GM12878 (cell line): ENCODE data around the gene GALNT17. TPM values are rescaled to one million over a fixed set of nuclear protein-coding genes. Genes with fewer than 3 reads are reported as not detected.

Experiments used
- ATAC-seq: fragments of 200-7000 bp; cut with Tn5 transposase; 3 replicates; pipeline ENCODE4 v1.9.1; 2020; ENCODE audit warnings: mild to moderate bottlenecking, moderate library complexity
- BruUV-seq: library from RNA; stranded (reverse); fragments of 400-500 nt; replicated peaks from 2 replicates; lab custom pipeline; 2021; lab: Mats Ljungman, UMichigan
- CTCF ChIA-PET: fragments of 300-600 bp; sonication (Branson Sonifier 250); formaldehyde crosslinking; extraction: SDS; loops from one replicate; lab custom pipeline; 2021; ENCODE audit warnings: inconsistent platforms; lab: Yijun Ruan, JAX
- POLR2A ChIA-PET: fragments of 350-600 bp; formaldehyde crosslinking; extraction: SDS; loops from one replicate; lab custom pipeline; 2021; ENCODE audit warnings: inconsistent platforms; lab: Charles Lee
- RAD21 ChIA-PET: fragments of 300-600 bp; sonication (Branson Sonifier 250); formaldehyde crosslinking; loops from one replicate; lab custom pipeline; 2023; ENCODE audit warnings: antibody characterized with exemption; ENCODE audit not compliant: unreplicated experiment; lab: Charles Lee
- SMC1A ChIA-PET: fragments of 300-600 bp; sonication (Branson Sonifier 250); formaldehyde crosslinking; loops from one replicate; lab custom pipeline; 2023; ENCODE audit not compliant: unreplicated experiment, uncharacterized antibody; lab: Charles Lee
- DNase-seq: peaks from one replicate; pipeline ENCODE4 v3.0.0-alpha.2; 2011; ENCODE audit warnings: low read depth, low spot score
- FAIRE-seq: peaks from 3 replicates; lab custom pipeline; 2011; peaks lifted over from hg19 to GRCh38; lab: Jason Lieb, UNC
- H2AFZ ChIP-seq: 2 replicates; pipeline ENCODE4 v1.6.0; 2011; ENCODE audit warnings: low read depth, low read length, control low read depth; ENCODE audit not compliant: control insufficient read depth
- H3K27ac ChIP-seq: 2 replicates; pipeline ENCODE4 v1.5.1; 2011; ENCODE audit warnings: control low read depth; ENCODE audit not compliant: control insufficient read depth, insufficient read depth
- H3K27me3 ChIP-seq, 2 experiments: replicated peaks in 1 of 2; 2 replicates each; pipeline versions ENCODE4 v1.6.0 to v1.6.1; 2011; ENCODE audit warnings: low read length in 1 of 2; ENCODE audit not compliant: control insufficient read depth in 2 of 2, insufficient read depth in 2 of 2
- H3K36me3 ChIP-seq, 2 experiments: 2 replicates each; pipeline ENCODE4 v1.5.1; 2011; ENCODE audit warnings: low read length in 1 of 2; ENCODE audit not compliant: control insufficient read depth in 2 of 2, insufficient read depth in 2 of 2
- H3K4me1 ChIP-seq: 2 replicates; pipeline ENCODE4 v1.6.1; 2011; ENCODE audit warnings: mild to moderate bottlenecking, low read length, moderate library complexity, mixed read lengths; ENCODE audit not compliant: control insufficient read depth, insufficient read depth
- H3K4me2 ChIP-seq: 2 replicates; pipeline ENCODE4 v1.6.0; 2011; ENCODE audit warnings: control low read depth; ENCODE audit not compliant: control insufficient read depth, insufficient read depth
- H3K4me3 ChIP-seq: fragments of 200-600 bp; sonication (generic); 2 replicates; pipeline ENCODE4 v1.5.1; 2016
- H3K79me2 ChIP-seq: 2 replicates; pipeline ENCODE4 v1.6.0; 2011; ENCODE audit warnings: low read length; ENCODE audit not compliant: control insufficient read depth, insufficient read depth
- H3K9ac ChIP-seq: 2 replicates; pipeline ENCODE4 v1.8.0; 2011; ENCODE audit warnings: low read length, control low read depth, mixed read lengths; ENCODE audit not compliant: control insufficient read depth, insufficient read depth
- H3K9me3 ChIP-seq: replicated peaks from 3 replicates; pipeline ENCODE4 v1.5.1; 2011; ENCODE audit warnings: mild to moderate bottlenecking, low read length; ENCODE audit not compliant: control insufficient read depth, insufficient read depth
- H4K20me1 ChIP-seq: 2 replicates; pipeline ENCODE4 v1.6.0; 2011; ENCODE audit not compliant: control insufficient read depth, insufficient read depth
- CHD2 ChIP-seq: IDR thresholded peaks from 2 replicates; pipeline ENCODE4 v1.6.1; 2011; ENCODE audit warnings: low read depth, low read length, improper control_type of control experiment, borderline replicate concordance
- EP300 ChIP-seq, 2 experiments: fragments of 150-350 bp in 1 of 2; IDR thresholded peaks; 2 replicates each; pipeline ENCODE4 v1.6.1; 2011 to 2012; ENCODE audit warnings: low read depth in 2 of 2, low read length in 2 of 2, borderline replicate concordance in 1 of 2, improper control_type of control experiment in 1 of 2, inconsistent platforms in 1 of 2; ENCODE audit not compliant: control insufficient read depth in 1 of 2
- IKZF1 ChIP-seq: fragments of 450-650 bp; conservative IDR thresholded peaks from 2 replicates; pipeline ENCODE4 v1.6.1; 2017; ENCODE audit warnings: antibody characterized with exemption, mild to moderate bottlenecking
- KLF5 ChIP-seq: fragments of 450-650 bp; IDR thresholded peaks from 2 replicates; pipeline ENCODE4 v1.6.1; 2014; ENCODE audit warnings: mild to moderate bottlenecking; ENCODE audit not compliant: partially characterized antibody
- NFIC ChIP-seq: IDR thresholded peaks from 2 replicates; pipeline ENCODE4 v1.6.1; 2012; ENCODE audit warnings: low read depth, mild to moderate bottlenecking, inconsistent platforms, low read length, moderate library complexity
- NFYA ChIP-seq: IDR thresholded peaks from 2 replicates; pipeline ENCODE4 v1.6.1; 2011; ENCODE audit warnings: low read depth, mild to moderate bottlenecking, low read length, improper control_type of control experiment, borderline replicate concordance
- NFYB ChIP-seq: IDR thresholded peaks from 2 replicates; pipeline ENCODE4 v1.6.1; 2011; ENCODE audit warnings: low read depth, mild to moderate bottlenecking, low read length, improper control_type of control experiment, moderate library complexity; ENCODE audit not compliant: insufficient read depth
- NR2C1 ChIP-seq: fragments of 450-650 bp; IDR thresholded peaks from 2 replicates; pipeline ENCODE4 v1.6.1; 2017; ENCODE audit warnings: antibody characterized with exemption, mild to moderate bottlenecking, moderate library complexity
- RAD21 ChIP-seq: IDR thresholded peaks from 2 replicates; pipeline ENCODE4 v1.6.1; 2011; ENCODE audit warnings: mild to moderate bottlenecking, low read depth, low read length, moderate library complexity; ENCODE audit not compliant: insufficient read depth
- SMC3 ChIP-seq: IDR thresholded peaks from 2 replicates; pipeline ENCODE4 v1.6.1; 2011; ENCODE audit warnings: low read length, improper control_type of control experiment, borderline replicate concordance
- STAT3 ChIP-seq: IDR thresholded peaks from 2 replicates; pipeline ENCODE4 v1.6.1; 2011; ENCODE audit warnings: low read depth, low read length, improper control_type of control experiment
- YBX1 ChIP-seq: fragments of 450-650 bp; IDR thresholded peaks from 2 replicates; pipeline ENCODE4 v1.6.1; 2016; ENCODE audit warnings: antibody characterized with exemption
- ZZZ3 ChIP-seq: IDR thresholded peaks from 2 replicates; pipeline ENCODE4 v1.6.1; 2011; ENCODE audit warnings: low read depth; ENCODE audit not compliant: control insufficient read depth, insufficient read length
- WGBS: methylation state at CpG from one replicate; pipeline ENCODE4 v1.1.6; 2016; ENCODE audit warnings: low lambda C conversion rate; ENCODE audit not compliant: insufficient replicate concordance, insufficient coverage; ENCODE audit errors: missing lambda C conversion rate; 5-methylcytosine and 5-hydroxymethylcytosine counted together
- in situ Hi-C: fragments of 300-500 bp; cut with MboI; formaldehyde crosslinking; loops from 9 replicates; pipeline ENCODE4 v1.14.3; 2018; ENCODE audit warnings: mixed read lengths
- intact Hi-C: fragments of 100-400 bp; cut with micrococcal nuclease; formaldehyde crosslinking; loops from one replicate; pipeline ENCODE4 v1.14.2; 2022; ENCODE audit not compliant: unreplicated experiment
- polyA plus RNA-seq, 11 experiments: library from polyadenylated mRNA; depleted of rRNA in 4 of 11; unstranded in 6 of 11; stranded (reverse) in 5 of 11; fragments of >200 nt; fragmentation: Nextera tagmentation in 4 of 11; fragmentation: Illumina TruSeq in 1 of 11; extraction: Ambion mirVana in 4 of 11; extraction: Trizol in 1 of 11; gene quantifications; 1 replicate in 1 of 11; 2 replicates in 10 of 11; pipeline versions ENCODE4 v1.2.1 to v1.2.3, GENCODE V29; 2011 to 2016; ENCODE audit warnings: inconsistent platforms in 2 of 11, missing spikeins in 2 of 11, low read depth in 1 of 11
- total RNA-seq, 4 experiments: library from RNA; depleted of rRNA in 3 of 4; stranded (reverse); fragments of >200 nt in 3 of 4; fragmentation: Illumina TruSeq in 1 of 4; extraction: Trizol in 1 of 4; gene quantifications; 2 replicates each; pipeline versions ENCODE4 v1.2.1 to v1.2.3, GENCODE V29; 2013 to 2021
- TF ChIP-seq, protein P1 (sequence below), 3 experiments: IDR thresholded peaks in 2 of 3; conservative IDR thresholded peaks in 1 of 3; 2 replicates each; pipeline ENCODE4 v1.5.1; 2011; ENCODE audit warnings: low read depth in 3 of 3, low read length in 3 of 3, mild to moderate bottlenecking in 3 of 3, control low read depth in 2 of 3, moderate library complexity in 2 of 3, inconsistent platforms in 1 of 3, mixed read lengths in 1 of 3; ENCODE audit not compliant: control insufficient read depth in 2 of 3, insufficient read depth in 1 of 3; ENCODE audit errors: extremely low read depth in 1 of 3
- TF ChIP-seq, protein P2 (sequence below): IDR thresholded peaks from 2 replicates; pipeline ENCODE4 v1.6.1; 2011; ENCODE audit warnings: low read depth, low read length, improper control_type of control experiment, borderline replicate concordance
- TF ChIP-seq, protein P3 (sequence below): IDR thresholded peaks from 2 replicates; pipeline ENCODE4 v1.6.1; 2011; ENCODE audit warnings: mild to moderate bottlenecking, low read depth, low read length, moderate library complexity; ENCODE audit not compliant: insufficient replicate concordance
- TF ChIP-seq, protein P4 (sequence below): fragments of 450-650 bp; IDR thresholded peaks from 2 replicates; pipeline ENCODE4 v1.6.1; 2016; ENCODE audit warnings: mild to moderate bottlenecking, moderate library complexity, borderline replicate concordance

GALNT17 gene
- total and polyA plus RNA-seq, 10 of the 15 experiments (the other 5 are each of a cell fraction or from before 2014, with no cell fraction given): 0.12 to 0.15 TPM; not detected in 8

DNA sequence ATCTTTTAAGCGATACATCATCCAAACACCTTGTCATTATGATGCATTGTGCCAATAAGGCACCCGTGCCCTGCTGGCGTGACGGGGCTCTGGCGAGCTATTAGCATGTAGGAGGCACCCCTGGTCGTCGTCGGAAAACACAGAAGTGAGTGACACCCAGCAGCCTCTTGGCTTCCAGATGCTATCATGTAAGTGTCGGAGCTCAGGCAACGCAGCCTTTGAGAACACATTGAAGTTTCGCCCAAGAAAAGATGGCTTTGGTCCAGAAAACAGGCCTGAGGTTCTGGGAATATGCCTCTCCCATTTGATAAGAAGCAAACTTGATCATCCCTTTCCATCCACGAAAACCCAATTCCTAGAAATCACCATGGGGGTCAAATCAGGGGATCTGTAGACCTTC lies 555.3 kb downstream of the GALNT17 start:
- H3K4me1 ChIP-seq: no peaks in the 10 kb centered on the region
- ChIA-PET RAD21 (no interaction called here), POLR2A (no interaction called here), SMC1A (no interaction called here), CTCF (no interaction called here)
- no peak overlapping the region for H3K4me3 ChIP-seq
- H3K9ac ChIP-seq: no peak overlapping the region
- FAIRE-seq (no peak), ATAC-seq (no peak), DNase-seq (no peak)
- H4K20me1 ChIP-seq: no peaks in the 10 kb centered on the region
- H3K79me2 ChIP-seq: no peaks in the 10 kb centered on the region
- no peak overlapping the region for H3K4me2 ChIP-seq
- no TSS peak for BruUV-seq
- in situ Hi-C loops (no loop called here), intact Hi-C loops (no loop called here)
- H3K9me3 ChIP-seq: no peaks in the 10 kb centered on the region; the same call in 2 of the 3 replicates
- H3K36me3 ChIP-seq: no peaks in the 10 kb centered on the region
- no peaks in the 10 kb centered on the region for H3K27me3 ChIP-seq
- no peak overlapping the region for H3K27ac ChIP-seq
- H2AFZ ChIP-seq: no peak overlapping the region
- WGBS: 30% methylated on average over 12 of the region's 12 CpGs
- no peak for TF ChIP-seq IKZF1
- TF ChIP-seq, protein P1, sequence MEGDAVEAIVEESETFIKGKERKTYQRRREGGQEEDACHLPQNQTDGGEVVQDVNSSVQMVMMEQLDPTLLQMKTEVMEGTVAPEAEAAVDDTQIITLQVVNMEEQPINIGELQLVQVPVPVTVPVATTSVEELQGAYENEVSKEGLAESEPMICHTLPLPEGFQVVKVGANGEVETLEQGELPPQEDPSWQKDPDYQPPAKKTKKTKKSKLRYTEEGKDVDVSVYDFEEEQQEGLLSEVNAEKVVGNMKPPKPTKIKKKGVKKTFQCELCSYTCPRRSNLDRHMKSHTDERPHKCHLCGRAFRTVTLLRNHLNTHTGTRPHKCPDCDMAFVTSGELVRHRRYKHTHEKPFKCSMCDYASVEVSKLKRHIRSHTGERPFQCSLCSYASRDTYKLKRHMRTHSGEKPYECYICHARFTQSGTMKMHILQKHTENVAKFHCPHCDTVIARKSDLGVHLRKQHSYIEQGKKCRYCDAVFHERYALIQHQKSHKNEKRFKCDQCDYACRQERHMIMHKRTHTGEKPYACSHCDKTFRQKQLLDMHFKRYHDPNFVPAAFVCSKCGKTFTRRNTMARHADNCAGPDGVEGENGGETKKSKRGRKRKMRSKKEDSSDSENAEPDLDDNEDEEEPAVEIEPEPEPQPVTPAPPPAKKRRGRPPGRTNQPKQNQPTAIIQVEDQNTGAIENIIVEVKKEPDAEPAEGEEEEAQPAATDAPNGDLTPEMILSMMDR (IDR thresholded peaks at IDR 0.05 in 2 of 3, conservative IDR thresholded peaks at IDR 0.05 in 1 of 3; ENCODE audit: control insufficient read depth in 2 of 3, extremely low read depth in 1 of 3, insufficient read depth in 1 of 3, low read depth in 3 of 3, low read length in 3 of 3): no peak
- TF ChIP-seq NR2C1: no peak
- no peak for TF ChIP-seq NFYB
- no peak for TF ChIP-seq RAD21
- TF ChIP-seq, protein P2, sequence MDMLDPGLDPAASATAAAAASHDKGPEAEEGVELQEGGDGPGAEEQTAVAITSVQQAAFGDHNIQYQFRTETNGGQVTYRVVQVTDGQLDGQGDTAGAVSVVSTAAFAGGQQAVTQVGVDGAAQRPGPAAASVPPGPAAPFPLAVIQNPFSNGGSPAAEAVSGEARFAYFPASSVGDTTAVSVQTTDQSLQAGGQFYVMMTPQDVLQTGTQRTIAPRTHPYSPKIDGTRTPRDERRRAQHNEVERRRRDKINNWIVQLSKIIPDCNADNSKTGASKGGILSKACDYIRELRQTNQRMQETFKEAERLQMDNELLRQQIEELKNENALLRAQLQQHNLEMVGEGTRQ: no peak
- no peak for TF ChIP-seq STAT3
- TF ChIP-seq CHD2: no peak
- TF ChIP-seq EP300 (IDR thresholded peaks at IDR 0.05; ENCODE audit: borderline replicate concordance in 1 of 2, control insufficient read depth in 1 of 2, low read depth in 2 of 2, low read length in 2 of 2): no peak
- TF ChIP-seq, protein P3, sequence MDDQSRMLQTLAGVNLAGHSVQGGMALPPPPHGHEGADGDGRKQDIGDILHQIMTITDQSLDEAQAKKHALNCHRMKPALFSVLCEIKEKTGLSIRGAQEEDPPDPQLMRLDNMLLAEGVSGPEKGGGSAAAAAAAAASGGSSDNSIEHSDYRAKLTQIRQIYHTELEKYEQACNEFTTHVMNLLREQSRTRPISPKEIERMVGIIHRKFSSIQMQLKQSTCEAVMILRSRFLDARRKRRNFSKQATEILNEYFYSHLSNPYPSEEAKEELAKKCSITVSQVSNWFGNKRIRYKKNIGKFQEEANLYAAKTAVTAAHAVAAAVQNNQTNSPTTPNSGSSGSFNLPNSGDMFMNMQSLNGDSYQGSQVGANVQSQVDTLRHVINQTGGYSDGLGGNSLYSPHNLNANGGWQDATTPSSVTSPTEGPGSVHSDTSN: no peak
- TF ChIP-seq, protein P4, sequence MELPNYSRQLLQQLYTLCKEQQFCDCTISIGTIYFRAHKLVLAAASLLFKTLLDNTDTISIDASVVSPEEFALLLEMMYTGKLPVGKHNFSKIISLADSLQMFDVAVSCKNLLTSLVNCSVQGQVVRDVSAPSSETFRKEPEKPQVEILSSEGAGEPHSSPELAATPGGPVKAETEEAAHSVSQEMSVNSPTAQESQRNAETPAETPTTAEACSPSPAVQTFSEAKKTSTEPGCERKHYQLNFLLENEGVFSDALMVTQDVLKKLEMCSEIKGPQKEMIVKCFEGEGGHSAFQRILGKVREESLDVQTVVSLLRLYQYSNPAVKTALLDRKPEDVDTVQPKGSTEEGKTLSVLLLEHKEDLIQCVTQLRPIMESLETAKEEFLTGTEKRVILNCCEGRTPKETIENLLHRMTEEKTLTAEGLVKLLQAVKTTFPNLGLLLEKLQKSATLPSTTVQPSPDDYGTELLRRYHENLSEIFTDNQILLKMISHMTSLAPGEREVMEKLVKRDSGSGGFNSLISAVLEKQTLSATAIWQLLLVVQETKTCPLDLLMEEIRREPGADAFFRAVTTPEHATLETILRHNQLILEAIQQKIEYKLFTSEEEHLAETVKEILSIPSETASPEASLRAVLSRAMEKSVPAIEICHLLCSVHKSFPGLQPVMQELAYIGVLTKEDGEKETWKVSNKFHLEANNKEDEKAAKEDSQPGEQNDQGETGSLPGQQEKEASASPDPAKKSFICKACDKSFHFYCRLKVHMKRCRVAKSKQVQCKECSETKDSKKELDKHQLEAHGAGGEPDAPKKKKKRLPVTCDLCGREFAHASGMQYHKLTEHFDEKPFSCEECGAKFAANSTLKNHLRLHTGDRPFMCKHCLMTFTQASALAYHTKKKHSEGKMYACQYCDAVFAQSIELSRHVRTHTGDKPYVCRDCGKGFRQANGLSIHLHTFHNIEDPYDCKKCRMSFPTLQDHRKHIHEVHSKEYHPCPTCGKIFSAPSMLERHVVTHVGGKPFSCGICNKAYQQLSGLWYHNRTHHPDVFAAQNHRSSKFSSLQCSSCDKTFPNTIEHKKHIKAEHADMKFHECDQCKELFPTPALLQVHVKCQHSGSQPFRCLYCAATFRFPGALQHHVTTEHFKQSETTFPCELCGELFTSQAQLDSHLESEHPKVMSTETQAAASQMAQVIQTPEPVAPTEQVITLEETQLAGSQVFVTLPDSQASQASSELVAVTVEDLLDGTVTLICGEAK: no peak
- no peak for TF ChIP-seq NFYA
- no peak for TF ChIP-seq YBX1
- TF ChIP-seq ZZZ3: no peak
- TF ChIP-seq NFIC: no peak
- no peak for TF ChIP-seq SMC3
- TF ChIP-seq KLF5: no peak
